Measurements from ENCODE around the gene ASPG.

DNA sequence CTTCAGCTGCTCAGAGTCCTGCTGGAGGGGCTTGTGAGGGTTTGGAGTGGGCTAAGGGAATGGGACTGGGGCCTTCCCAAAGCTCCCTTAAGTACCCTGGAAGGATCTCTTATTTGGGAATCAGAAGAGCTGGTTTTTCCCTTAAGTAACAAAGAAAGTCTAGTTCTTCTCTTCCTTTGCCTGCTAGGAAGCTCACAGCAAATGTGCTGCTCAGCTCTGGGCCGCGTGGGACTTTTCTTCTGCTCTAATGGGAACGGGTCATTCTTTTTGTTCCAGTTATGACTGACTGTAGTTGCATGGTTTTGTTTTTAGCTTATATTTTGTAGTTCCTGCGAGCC lies 58.9 kb downstream of the ASPG start:
- TF ChIP-seq FOXP2 (optimal IDR thresholded peaks at IDR 0.05; ENCODE audit: borderline replicate concordance, extremely low read depth, extremely low read length, insufficient read depth) (no peak), POLR2AphosphoS5 (IDR thresholded peaks at IDR 0.05; ENCODE audit: low read depth, low read length) (no peak), SIN3A (IDR thresholded peaks at IDR 0.05; ENCODE audit: borderline replicate concordance, insufficient read depth, low read length) (no peak)

All from PFSK-1 (cell line).